Esophagus squamous epithelium (tissue), 5 donors: ENCODE results near the gene TMBIM6. TPM values are rescaled to one million over a fixed set of nuclear protein-coding genes. Genes with fewer than 3 reads are reported as not detected.

Experiments used
- DNase-seq: peaks from one replicate; lab custom pipeline; 2025; lab: John Stamatoyannopoulos, UW
- H3K27ac ChIP-seq, 4 donors: fragments of 200-600 bp; sonication (generic); one replicate each; pipeline ENCODE4 v1.5.1; 2016 to 2019; ENCODE audit warnings: mild to moderate bottlenecking in 1 of 4
- H3K27me3 ChIP-seq, 4 donors: fragments of 200-600 bp; sonication (generic); 1 replicate in 3 of 4; 2 replicates in 1 of 4; pipeline versions ENCODE4 v1.5.1 to v1.6.0; 2017 to 2021; ENCODE audit warnings: antibody characterized with exemption in 1 of 4
- H3K36me3 ChIP-seq, 3 donors: fragments of 200-600 bp; sonication (generic); one replicate each; pipeline ENCODE4 v1.5.1; 2016 to 2019
- H3K4me1 ChIP-seq, 3 donors: fragments of 200-600 bp; sonication (generic); one replicate each; pipeline ENCODE4 v1.5.1; 2017 to 2019
- H3K4me3 ChIP-seq, 4 donors: fragments of 200-600 bp; sonication (generic); 1 replicate in 3 of 4; 2 replicates in 1 of 4; pipeline ENCODE4 v1.5.1; 2016 to 2019; ENCODE audit warnings: mild to moderate bottlenecking in 2 of 4, moderate library complexity in 1 of 4
- H3K9me3 ChIP-seq, 3 donors: fragments of 200-600 bp; sonication (generic); one replicate each; pipeline ENCODE4 v1.5.1; 2016 to 2019
- POLR2A ChIP-seq, 4 donors: fragments of 450-650 bp; IDR thresholded peaks; one replicate each; pipeline ENCODE4 v1.6.1; 2017; ENCODE audit warnings: antibody characterized with exemption in 4 of 4, mild to moderate bottlenecking in 4 of 4, moderate library complexity in 3 of 4
- WGBS, 2 donors: methylation state at CpG; one replicate each; pipeline ENCODE4 v1.1.5; 2018; 5-methylcytosine and 5-hydroxymethylcytosine counted together
- intact Hi-C: fragments of 100-400 bp; cut with DNase I; formaldehyde crosslinking; loops from one replicate; pipeline ENCODE4 v1.15.0; 2022
- total RNA-seq, 4 donors: library from RNA; depleted of rRNA; stranded (reverse); fragments of >200 nt; gene quantifications; one replicate each; pipeline ENCODE4 v1.1.0, GENCODE V29; 2016
- TF ChIP-seq, protein P1 (sequence below), 6 experiments: fragments of 450-650 bp in 4 of 6; fragments of 200-600 bp in 2 of 6; sonication (generic) in 2 of 6; IDR thresholded peaks; one replicate each; pipeline ENCODE4 v1.5.1; 2016 to 2019; ENCODE audit warnings: antibody characterized with exemption in 6 of 6, mild to moderate bottlenecking in 4 of 6, moderate library complexity in 4 of 6
- donor health status: DM: yes; HTN: yes; CAD: no.

The TMBIM6 gene
- total RNA-seq, 4 donors from 2014 or later = 307 to 444 (median 343) TPM

DNA sequence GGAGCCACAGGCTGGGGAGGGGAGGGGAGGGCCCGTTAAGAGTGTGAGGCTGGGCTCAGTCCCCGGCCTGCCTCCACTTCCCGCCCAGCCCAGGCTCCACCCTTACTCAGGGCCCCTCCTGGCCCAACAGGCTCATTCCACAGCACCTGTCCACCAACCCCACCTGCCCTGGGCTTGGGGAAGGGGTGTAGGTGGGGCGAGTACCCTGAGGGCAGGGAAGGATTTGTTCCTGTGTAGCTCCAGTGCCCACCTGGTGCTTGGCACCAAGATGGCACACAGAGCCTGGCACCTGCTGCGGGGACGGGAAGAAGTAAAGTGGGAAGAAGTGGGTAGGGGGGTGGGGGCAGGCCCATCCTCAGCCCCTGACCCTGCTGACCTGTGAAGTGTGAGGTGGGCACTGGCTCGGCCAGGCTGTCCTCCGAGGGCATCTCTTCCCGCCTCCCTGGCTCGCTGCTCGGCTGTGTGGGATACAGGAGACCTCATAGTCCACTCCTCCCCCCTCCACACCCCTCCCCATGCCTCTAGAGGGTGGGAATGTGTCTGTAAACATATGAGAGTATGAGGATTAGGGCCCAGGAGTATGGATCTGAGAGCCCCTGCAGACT, 51.7 kb downstream of the TMBIM6 start:
- H3K4me3 ChIP-seq = no peak overlapping the region
- H3K36me3 ChIP-seq = peaks cover 7 to 61% (median 18%) of the 10 kb centered on the region in 3 donors
- H3K4me1 ChIP-seq = no peaks in the 10 kb centered on the region
- no peak for DNase-seq
- TF ChIP-seq POLR2A (IDR thresholded peaks at IDR 0.05) = no peak
- TF ChIP-seq, protein P1, sequence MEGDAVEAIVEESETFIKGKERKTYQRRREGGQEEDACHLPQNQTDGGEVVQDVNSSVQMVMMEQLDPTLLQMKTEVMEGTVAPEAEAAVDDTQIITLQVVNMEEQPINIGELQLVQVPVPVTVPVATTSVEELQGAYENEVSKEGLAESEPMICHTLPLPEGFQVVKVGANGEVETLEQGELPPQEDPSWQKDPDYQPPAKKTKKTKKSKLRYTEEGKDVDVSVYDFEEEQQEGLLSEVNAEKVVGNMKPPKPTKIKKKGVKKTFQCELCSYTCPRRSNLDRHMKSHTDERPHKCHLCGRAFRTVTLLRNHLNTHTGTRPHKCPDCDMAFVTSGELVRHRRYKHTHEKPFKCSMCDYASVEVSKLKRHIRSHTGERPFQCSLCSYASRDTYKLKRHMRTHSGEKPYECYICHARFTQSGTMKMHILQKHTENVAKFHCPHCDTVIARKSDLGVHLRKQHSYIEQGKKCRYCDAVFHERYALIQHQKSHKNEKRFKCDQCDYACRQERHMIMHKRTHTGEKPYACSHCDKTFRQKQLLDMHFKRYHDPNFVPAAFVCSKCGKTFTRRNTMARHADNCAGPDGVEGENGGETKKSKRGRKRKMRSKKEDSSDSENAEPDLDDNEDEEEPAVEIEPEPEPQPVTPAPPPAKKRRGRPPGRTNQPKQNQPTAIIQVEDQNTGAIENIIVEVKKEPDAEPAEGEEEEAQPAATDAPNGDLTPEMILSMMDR (IDR thresholded peaks at IDR 0.05) = no peak
- no peaks in the 10 kb centered on the region for H3K9me3 ChIP-seq
- H3K27ac ChIP-seq = no peak overlapping the region
- intact Hi-C loops = no loop called here
- WGBS, 2 donors = 83 to 85% methylated on average over 5 to 7 of the region's 11 CpGs
- H3K27me3 ChIP-seq = no peaks in the 10 kb centered on the region

DNA sequence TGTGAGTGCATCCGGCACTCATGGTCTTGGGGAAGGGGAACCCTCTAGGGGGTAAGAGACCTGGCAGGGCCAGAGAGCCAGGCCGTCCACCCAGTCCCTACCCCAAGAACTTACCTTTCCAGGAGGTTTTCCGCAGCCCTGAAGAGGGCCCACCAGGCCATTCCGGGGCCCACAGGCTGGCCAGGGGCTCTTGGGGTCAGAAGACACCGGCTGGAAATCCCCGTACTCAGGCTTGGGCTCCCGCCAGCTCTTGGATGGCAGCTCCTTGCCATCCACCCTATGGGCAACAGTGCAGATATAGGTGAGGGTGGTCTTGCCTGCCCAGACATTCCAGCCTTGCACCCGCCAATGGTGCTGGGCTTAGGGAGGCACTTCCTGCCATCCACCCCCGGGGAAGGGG, 52.3 kb downstream of the TMBIM6 start:
- no peak for DNase-seq
- intact Hi-C loops = no loop called here
- WGBS, 2 donors = no CpG with 5 or more reads among the region's 9 CpGs
- H3K36me3 ChIP-seq = peaks cover 9 to 67% (median 18%) of the 10 kb centered on the region in 3 donors
- no peak overlapping the region for H3K27ac ChIP-seq
- no peaks in the 10 kb centered on the region for H3K27me3 ChIP-seq
- no peak overlapping the region for H3K4me3 ChIP-seq
- no peaks in the 10 kb centered on the region for H3K9me3 ChIP-seq
- H3K4me1 ChIP-seq = no peaks in the 10 kb centered on the region
- TF ChIP-seq, protein P1 (IDR thresholded peaks at IDR 0.05) = no peak
- no peak for TF ChIP-seq POLR2A (IDR thresholded peaks at IDR 0.05)

DNA sequence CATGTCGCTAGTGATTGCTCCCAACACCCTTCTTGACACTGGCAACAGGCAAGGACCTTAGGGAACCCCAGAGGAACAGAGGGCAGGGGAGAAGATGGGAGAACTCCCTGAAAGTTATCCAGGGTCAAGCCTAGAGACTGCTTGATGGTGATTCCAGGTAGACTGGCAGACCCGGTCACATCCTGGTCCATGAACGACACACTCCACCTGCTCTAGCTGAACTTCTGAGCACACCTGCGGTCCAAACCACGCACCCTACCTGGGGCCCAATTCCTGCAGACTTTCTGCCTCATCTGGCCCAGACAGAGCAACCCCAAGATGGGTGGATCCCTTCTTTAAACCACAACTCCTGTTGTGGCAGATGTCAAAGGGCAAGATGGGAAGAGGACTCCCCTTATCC, 52.7 kb downstream of the TMBIM6 start:
- intact Hi-C loops = no loop called here
- Histone ChIP-seq H3K27me3 (no peaks in the 10 kb centered on the region), H3K9me3 (no peaks in the 10 kb centered on the region), H3K36me3 (peaks cover 9 to 71% (median 18%) of the 10 kb centered on the region in 3 donors), H3K27ac (no peak overlapping the region), H3K4me1 (no peaks in the 10 kb centered on the region), H3K4me3 (no peak overlapping the region)
- no peak for DNase-seq
- TF ChIP-seq, protein P1 (IDR thresholded peaks at IDR 0.05) = no peak
- TF ChIP-seq POLR2A (IDR thresholded peaks at IDR 0.05) = no peak
- WGBS, 2 donors = no CpG with 5 or more reads among the region's 5 CpGs

DNA sequence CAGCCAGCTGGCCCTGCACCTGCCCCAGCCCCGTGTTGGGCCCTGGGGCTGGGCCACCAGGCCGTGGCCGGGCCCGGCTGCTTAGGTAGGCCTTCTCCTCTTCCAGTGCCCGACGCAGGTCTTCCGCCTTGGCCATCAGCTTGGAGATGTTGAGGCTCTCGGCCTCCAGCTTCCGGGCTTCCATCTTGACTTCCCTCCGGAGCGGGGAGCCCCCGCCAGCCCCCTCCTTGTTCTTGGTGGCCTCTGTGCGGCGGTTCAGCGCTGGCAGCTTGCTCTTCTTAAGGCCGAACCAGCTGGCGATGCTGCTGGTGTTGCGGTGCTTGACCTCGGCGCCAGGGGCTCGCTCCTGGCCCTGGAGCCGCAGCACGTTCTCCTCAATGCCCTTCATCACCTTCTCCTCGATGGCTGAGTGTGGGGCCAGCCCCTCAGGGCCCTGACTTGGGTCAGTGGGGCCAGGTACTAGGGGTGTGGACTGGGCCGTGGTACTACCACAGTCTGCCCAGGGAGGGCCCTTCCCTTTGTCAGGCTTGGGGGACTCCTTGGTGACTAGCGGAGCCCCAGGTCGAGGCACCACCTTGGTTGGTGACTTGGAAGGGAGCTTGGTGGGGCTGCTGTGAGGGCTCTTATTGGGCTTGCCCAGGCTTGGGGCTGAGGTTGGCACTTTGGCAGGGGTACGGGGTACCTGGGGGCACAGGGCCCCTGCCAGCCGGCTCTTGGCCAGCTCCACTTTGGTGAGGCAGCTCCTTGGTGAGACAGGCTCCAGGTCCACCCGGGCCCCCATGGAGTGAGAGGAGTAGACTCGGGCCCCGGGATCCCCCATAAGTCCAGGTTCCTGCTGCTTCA, 53.7 kb downstream of the TMBIM6 start:
- Histone ChIP-seq H3K9me3 (no peaks in the 10 kb centered on the region), H3K27ac (no peak overlapping the region), H3K27me3 (no peaks in the 10 kb centered on the region), H3K4me1 (no peaks in the 10 kb centered on the region), H3K36me3 (peaks cover 9 to 81% (median 18%) of the 10 kb centered on the region in 3 donors), H3K4me3 (no peak overlapping the region)
- intact Hi-C loops = no loop called here
- no peak for DNase-seq
- TF ChIP-seq POLR2A (IDR thresholded peaks at IDR 0.05) = no peak
- TF ChIP-seq, protein P1 (IDR thresholded peaks at IDR 0.05) = no peak
- WGBS, 2 donors = 76 to 90% methylated on average over 10 to 14 of the region's 32 CpGs

DNA sequence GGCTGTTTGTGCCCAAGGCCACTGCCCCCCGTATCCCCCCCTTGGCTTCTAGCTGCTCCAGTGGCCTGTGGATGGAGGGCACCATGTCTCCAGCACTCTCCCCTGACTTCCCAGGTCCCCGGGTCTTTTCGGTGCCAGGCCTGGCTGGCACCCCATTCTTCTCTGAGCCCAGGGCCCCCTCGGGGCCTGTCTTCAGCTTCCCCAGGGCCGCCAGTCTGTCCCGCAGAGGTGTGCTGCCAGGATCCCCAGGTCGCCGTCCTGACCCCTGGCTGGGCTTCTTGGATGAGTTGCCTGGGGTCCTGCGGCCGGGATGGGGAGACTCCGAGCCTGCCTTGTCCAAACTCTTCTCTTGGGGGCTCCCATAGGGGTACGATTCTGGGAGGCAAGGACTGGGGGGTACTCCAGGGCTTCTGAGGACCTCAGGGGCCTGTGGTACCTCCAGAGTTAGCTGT, 54.3 kb downstream of the TMBIM6 start:
- Histone ChIP-seq H3K27ac (no peak overlapping the region), H3K9me3 (no peaks in the 10 kb centered on the region), H3K4me1 (no peaks in the 10 kb centered on the region), H3K36me3 (peaks cover 9 to 87% (median 18%) of the 10 kb centered on the region in 3 donors), H3K4me3 (no peak overlapping the region), H3K27me3 (no peaks in the 10 kb centered on the region)
- 93% methylated on average over 2 to 5 of the region's 12 CpGs for WGBS, 2 donors
- TF ChIP-seq POLR2A (IDR thresholded peaks at IDR 0.05) = no peak
- TF ChIP-seq, protein P1 (IDR thresholded peaks at IDR 0.05) = no peak
- intact Hi-C loops = no loop called here
- DNase-seq = no peak
